Caki2 (cell line): ENCODE measurements around the gene TMEM53. TPM values are rescaled to one million over a fixed set of nuclear protein-coding genes. Genes with fewer than 3 reads are reported as not detected.
"Not testable (repeated sequence)": the region's sequence is repeated elsewhere in the genome, so short reads cannot be mapped to it uniquely, and the experiment has no call there.

ENCODE experiments used
- DNase-seq: peaks from one replicate; pipeline ENCODE4 v3.0.0-alpha.2; 2015; ENCODE audit warnings: low read depth
- in situ Hi-C: cut with HindIII; loops from 2 replicates; pipeline ENCODE4 v1.10.0; 2016; ENCODE audit warnings: low sequenced_read_pairs, low pct_unique_long_range_greater_than_20kb, mixed read lengths
- total RNA-seq: library from RNA; depleted of rRNA; stranded (reverse); fragments of >200 nt; shearing (Covaris generic); gene quantifications from 2 replicates; pipeline ENCODE4 v1.2.3, GENCODE V29; 2014; ENCODE audit warnings: low replicate concordance

TMEM53 gene
- total RNA-seq, 1 experiment from 2014 or later = 7.6 TPM

DNA sequence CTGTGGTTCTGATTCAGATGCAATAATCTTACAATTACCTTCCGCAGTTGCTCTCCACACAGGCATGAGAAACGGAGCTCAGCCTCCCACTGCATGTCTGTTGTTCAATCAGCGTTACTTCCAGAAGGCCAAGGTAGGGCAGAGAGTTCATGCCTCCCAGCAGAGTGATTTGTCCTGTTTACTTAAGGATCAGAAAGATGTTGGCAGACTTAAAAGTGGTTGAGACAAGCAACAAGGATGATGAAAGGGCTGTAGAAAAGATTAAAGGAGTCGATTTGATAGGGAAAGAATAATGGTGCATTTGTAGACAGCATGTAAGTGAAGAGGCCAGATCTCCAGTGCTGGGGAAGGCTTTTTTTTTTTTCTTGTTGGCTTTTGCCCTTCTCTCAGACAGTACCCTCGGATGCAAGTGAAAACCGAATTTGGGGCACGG is 26.9 kb upstream of the TMEM53 start:
- in situ Hi-C loops = no loop called here
- DNase-seq = no peak

DNA sequence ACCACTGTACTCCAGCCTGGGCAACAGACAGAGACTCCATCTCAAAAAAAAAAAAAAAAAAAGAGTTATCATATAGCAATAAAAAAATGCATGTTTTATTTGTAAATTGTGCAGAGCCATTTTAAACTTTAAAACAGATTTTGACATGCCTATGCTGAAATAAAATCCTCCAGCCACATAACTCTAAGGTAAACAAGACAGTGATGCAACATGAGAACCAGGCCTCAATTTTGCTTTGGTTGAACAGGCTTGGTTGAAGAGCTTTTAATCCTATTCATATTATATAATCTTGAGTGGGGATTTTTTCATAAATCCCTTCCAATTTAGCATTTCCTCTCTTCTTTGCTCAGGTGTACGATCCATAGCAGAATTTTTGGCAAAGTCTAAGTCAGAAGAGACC is 26.3 kb upstream of the TMEM53 start:
- in situ Hi-C loops = no loop called here
- no peak for DNase-seq

DNA sequence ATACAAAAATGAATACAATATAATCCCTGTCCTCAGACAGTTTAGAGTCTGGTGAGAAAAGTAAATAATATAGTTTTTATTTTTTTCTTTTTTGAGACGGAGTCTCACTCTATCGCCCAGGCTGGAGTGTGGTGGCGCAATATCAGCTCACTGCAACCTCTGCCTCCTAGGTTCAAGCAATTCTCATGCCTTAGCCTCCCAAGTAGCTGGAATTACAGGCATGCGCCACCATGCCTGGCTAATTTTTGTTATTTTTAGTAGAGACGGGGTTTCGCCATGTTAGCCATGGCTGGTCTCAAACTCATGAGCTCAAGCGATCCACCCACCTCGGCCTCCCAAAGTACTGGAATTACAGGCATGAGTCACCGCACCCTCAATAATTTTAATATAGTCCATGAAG is 25.1 kb upstream of the TMEM53 start:
- in situ Hi-C loops, DNase-seq: not testable (repeated sequence)

DNA sequence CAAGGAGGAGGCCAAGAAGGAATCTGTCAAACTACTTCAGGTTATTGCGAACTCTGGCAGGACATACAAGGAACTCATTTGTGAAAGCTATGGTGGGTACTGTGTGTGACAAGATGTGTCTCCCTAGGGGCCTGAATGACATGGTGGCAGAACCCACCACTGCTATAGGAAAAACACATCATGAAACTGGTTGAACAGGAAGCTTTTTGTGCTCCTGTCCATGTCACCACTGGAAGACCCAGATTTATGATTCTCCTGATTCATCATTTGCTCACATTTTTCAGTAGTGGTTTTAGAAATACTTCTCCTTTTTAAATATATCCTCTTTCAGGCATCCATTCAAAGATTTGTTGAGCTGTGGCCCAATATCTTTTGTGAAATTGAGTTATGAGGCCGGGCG is 23.9 kb upstream of the TMEM53 start:
- in situ Hi-C loops = no loop called here

DNA sequence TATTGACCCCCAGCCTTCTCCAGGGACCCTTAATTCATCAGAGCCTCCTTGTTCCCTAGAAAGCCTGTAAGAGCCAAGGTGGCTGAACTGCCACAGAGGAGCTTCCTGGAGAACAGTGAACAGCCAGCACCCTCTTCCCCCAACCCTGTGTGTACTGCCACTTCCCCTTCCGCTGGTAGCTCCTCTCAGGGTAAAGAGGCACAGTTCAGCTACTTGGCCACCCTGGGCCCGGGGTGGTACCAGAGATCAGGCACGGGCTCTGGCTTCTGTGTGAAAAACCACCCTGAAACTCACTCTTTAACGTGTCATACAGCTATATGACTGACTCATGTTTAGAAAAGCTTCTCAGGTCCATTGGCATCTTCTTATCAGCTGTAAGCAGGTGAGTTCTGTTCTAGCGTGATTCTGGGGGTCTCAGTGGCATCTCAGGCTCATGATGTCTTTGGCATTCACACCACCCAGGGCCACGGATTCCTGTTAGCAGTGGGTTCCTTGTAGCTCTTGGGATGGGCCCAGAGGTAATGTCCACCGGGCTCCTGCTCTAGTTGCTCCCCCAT is 22.6 kb upstream of the TMEM53 start:
- in situ Hi-C loops = no loop called here

More for the DNA sequence above, 23.9 kb upstream of the TMEM53 start:
- DNase-seq = no peak

DNA sequence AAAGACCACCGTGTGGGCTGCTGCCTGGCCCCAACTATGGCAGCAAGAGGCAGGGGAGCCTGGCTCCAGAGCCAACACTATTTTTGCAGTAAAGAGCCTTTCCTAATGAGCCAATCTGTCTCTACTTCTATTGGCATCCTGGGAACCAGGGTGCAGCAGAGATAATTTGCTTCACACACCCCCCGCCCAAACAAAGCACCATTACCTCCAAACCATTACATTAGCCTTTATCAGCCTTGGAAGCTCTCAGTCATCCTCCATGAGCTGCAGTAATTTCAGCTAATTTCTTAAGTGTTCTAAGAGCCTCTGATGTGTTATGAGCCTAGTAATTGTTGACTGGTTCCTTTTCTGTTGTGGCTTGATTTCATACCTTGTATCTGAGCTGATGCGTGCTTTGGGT is 21.8 kb upstream of the TMEM53 start:
- DNase-seq = no peak
- in situ Hi-C loops = no loop called here

More for the DNA sequence above, 22.6 kb upstream of the TMEM53 start:
- no peak for DNase-seq

DNA sequence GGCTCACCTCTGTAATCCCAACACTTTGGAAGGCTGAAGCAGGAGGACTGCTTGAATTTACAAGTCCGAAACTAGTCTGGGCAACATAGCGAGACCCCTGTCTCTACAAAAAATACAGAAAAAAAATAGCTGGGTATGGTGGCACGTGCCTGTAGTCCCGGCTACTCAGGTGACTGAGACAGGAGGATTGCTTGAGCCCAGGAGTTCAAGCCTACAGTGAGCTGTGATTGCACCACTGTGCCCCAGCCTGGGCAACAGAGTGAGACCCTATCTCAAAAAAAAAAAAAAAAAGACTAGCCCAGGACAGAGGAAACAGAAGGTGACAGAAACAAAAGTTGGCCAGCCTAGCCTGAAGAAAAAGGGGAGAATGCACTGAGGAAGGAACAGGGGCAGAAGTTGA is 21.4 kb upstream of the TMEM53 start:
- DNase-seq = no peak
- in situ Hi-C loops = no loop called here

DNA sequence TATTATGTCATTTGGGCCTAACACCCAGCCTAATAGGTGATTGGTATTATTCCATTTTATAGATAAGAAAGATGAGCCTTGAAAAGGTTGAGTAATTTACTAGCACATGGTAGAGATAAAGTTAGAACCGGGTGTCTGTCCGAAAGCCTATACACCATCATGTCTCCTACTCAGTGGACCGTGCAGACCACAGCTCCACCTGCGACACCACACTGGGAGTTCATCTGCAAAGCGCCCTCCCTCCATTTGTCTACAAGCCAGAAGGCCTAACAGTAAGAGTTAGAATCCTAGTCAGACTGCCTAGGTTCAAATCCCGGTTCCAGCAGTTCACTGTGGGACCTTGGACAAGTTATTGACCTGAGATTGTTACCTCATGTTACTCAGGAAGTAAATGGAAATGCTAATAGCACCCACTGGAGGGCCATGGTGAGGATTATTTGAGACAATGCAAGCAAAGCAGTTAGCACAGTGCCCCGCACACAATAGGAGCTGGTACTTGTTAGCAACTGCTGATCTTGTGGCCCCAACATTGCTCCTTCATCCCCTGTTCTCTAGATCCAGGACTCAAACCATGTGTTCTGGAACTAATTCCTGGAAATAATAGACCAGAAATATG is 20.7 kb upstream of the TMEM53 start:
- in situ Hi-C loops = no loop called here
- DNase-seq = no peak

DNA sequence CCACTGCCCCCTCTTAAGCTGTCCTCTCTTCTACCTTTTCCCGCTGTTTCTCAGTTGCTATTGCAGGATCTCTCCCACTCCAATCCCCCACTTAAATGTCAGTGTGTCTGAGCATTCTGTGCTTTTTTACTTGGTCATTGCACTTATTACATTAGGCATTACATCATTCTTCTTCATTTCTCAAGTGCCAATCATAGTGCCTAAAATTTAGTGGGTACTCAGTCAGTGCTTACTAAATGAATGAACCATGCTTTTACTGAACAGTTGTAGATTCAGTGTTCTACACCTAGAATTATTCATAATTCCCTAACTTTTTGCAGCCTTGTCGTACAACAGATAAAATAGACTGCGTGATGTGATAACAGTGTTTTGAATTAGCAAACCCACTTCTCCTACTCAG is 19.6 kb upstream of the TMEM53 start:
- in situ Hi-C loops = no loop called here
- DNase-seq = no peak

DNA sequence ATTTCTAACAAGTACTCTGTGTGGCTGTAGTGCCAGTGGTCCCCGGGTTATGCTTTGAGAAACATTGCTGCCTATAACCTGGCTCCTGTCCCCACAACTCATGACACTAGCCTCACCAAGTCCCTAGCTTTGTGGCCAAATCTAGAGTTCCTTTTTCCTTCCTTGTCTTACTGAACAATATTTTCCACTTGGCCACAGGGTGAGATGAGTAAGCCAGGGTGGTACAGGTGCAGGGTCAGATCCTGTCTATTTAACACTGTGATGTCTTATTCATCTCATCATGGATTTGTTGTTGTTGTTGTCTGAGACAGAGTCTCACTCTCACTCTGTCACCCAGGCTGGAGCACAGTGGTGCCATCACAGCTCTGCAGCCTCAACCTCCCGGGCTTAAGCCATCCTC is 18.9 kb upstream of the TMEM53 start:
- in situ Hi-C loops = no loop called here
- no peak for DNase-seq

DNA sequence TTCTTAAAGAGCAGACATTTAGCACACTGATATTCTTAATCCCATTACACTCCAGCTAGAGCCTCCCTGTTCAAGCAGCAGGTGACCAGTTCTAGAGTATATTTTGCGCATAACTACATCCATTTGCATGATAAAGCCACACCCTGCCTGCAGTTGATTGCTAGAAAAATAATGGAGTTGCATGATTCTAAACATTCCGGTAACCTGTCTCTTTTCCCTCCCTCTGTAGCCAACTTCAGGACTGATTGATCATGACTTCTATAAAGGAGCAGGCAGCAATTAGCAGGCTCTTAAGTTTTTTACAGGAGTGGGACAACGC is 15.1 kb upstream of the TMEM53 start:
- in situ Hi-C loops = no loop called here
- no peak for DNase-seq

DNA sequence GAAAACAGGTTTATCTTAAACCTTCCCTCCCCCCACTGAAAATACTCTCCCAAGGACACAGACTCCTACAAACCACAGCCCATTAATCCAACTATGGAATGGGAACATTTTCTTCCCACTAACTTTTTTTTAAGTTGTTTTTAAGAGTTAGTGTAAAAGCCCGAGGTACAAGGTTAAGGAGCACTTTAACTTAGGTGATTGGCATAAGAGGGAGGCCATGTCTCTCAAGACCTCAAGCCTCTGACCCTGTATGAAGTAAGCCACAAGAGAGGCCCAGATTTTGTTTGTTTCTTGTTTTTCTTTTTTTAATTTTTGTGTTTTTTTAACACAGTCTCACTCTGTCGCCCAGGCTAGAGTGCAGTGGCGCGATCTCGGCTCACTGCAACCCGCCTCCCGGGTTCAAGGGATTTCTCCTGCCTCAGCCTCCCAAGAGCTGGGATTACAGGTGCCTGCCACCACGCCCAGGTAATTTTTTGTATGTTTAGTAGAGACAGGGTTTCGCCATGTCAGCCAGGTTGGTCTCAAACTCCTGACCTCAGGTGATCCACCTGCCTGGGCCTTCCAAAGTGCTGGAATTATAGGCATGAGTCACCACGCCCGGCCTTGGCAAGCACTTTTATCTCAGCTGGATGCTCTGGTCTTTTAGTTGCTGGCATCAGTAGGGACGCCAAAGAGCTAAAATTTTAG is 14.6 kb upstream of the TMEM53 start:
- in situ Hi-C loops = no loop called here
- DNase-seq = no peak

DNA sequence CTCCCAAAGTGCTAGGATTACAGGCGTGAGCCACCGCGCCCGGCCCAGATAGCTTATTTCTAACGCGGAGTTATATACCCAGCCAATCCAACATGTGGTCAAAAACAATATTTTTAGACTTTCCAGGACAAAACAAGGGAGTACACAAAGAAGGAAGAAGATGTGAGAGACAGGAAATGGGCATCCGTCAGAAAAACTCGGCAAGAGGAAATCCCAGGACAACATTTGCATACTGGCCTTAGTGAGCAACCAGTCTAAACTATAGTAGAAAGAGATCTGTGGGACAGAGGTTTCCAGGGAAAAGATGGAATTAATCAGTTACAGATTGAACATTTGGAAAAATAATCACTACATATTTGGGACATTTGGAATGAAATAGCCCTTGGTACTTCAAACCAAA is 11.6 kb upstream of the TMEM53 start:
- in situ Hi-C loops = no loop called here

DNA sequence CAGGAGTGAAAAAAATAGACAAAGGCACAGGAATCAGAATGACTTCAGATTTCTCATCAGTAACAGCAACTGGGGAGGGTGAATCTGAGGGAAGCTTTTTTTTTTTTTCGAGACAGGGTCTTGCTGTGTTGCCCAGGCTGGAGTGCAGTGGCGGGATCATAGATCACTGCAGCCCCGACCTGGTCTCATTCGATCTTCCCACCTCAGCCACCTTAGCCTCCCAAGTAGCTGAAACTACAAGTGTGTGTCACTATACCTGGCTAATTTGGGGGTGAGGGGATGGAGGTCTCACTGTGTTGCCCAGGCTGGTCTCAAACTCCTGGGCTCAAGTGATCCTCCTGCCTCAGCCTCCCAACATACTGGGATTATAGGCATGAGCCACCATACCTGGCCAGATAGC is 10.9 kb upstream of the TMEM53 start:
- DNase-seq = no peak
- in situ Hi-C loops = no loop called here

More for the DNA sequence above, 11.6 kb upstream of the TMEM53 start:
- DNase-seq = no peak

DNA sequence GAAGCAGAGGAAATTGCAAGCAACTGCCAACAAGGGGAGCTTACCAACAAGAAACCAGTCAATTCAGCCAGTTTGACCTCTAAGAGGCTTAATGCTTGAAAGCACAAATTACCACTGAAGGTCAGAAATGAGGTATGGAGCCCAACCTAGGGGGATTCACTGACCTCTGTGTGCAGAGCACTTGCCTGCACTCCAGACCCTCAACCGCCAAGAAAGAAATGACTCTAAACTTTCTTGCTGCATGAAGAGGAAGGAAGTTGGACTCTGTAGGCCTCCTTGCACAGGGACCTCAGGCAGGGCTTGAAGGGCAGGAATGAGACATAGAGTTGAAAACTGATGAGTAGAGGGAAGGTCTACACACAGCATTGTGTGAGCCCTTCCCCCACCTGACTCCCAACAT is 10.2 kb upstream of the TMEM53 start:
- in situ Hi-C loops = no loop called here
- DNase-seq = no peak

DNA sequence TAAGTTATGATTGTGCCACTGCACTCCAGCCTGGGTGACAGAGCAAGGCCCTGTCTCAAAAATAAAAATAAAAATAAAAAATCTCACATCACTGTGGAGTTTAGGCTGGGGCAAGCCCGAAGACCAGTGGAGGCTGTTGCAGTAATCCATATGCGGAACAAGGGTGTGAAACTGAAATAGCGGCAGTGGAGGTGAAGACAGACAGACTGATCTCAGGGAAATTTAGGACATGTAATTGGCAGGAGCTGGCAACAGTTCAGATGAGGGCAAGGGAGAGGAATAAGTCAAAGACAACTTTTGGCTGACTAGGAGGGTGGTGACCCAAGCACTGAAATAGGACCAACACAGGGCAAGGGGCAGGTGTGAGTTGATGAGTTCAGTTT is 8.6 kb upstream of the TMEM53 start:
- in situ Hi-C loops = no loop called here
- DNase-seq = no peak

DNA sequence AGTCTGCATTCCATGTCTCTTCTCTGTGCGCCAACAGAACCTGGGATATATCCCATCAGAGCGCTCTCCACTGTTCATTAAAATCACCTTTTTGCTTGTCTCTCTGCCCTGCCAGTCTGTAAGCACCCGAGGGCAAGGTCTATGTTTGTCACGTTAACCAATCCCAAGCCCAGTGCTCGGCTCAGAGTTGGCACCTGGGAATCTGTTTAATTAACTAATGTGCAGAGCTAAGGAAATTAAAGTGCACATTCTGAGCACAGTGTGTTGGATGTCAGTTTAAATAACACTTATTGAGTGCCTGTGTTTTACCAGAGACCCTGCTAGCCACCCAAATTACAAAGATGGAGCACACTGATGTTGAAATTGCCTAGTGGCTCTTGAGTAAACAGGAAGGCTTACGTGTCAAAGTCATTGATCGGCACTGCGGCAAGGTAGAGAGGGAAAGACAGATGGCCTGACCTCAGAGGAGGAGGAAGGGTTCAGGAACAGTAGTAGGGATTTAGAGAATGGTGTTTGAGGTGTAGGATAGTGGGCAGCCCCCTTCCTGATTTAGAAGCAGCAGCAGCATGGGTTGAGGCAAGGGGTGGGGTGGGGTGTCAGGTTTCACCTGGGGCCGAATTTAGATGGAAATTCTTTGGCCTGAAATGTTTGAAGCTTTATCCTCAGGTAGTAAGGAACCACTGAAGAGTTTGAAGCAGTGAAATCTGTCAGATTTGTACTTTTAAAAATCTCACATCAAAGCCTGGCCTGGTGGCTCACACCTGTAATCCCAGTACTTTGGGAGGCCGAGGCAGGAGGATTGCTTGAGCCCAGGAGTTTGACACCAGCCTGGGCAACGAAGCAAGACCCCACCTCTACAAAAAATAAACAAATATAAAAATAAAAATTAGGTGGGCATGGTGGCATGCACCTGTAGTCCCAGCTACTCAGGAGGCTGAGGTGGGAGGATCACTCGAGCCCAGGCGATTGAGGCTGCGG is 7.9 kb upstream of the TMEM53 start:
- no peak for DNase-seq
- in situ Hi-C loops = no loop called here

DNA sequence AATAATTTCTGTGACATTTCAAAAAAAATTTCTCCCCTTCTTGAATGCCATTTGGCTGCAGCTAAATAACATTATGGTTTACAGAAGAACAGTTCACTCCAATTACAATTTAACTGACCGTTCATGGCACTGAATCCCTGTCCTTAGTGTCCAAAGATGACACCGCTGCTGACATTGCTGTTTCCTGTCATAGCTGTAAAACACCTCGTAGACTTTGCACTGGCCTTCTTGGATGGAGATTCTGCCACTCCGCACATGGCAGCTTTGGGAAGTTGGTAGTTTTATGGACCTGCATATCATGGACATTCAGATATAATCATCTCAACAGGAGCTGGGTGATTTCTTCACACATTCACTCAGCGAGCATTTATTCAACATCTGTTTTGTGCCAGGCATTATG is 5.2 kb upstream of the TMEM53 start:
- in situ Hi-C loops = no loop called here
- DNase-seq = no peak

DNA sequence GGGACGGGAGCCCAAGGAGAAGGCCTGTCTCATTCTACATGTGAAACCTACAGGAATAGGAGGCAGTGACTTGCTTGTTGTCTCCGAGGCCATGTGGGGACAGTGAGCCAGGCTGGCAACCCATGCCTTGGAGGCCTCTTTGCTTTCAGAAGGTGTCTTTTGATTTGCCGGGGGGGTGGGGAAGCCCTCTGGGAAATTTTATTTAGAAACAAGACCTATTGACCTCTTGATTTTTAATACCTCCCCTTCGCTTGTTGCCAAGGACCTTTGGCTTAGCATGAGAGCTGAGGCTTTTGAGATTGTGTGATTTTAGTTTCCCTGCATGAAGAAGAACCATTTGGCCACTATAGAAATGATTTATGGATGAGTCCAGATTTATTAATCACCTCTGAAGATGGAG is 4.3 kb upstream of the TMEM53 start:
- no peak for DNase-seq
- in situ Hi-C loops = no loop called here
